Kidney (tissue), 14 donors: ENCODE measurements around the gene MOK. TPM values are rescaled to one million over a fixed set of nuclear protein-coding genes. Genes with fewer than 3 reads are reported as not detected.

Experiments
- DNase-seq, 5 donors: peaks; one replicate each; pipeline ENCODE4 v3.0.0-alpha.2; 2013 to 2020
- FAIRE-seq: peaks from 2 replicates; lab custom pipeline; 2012; peaks lifted over from hg19 to GRCh38; lab: Jason Lieb, UNC
- H3K27ac ChIP-seq, 2 donors: one replicate each; pipeline ENCODE4 v1.7.0; 2013; ENCODE audit warnings: low read depth in 2 of 2, low read length in 2 of 2, inconsistent platforms in 1 of 2
- H3K27me3 ChIP-seq: one replicate; pipeline ENCODE4 v1.7.1; 2013; ENCODE audit warnings: low read length, inconsistent platforms; ENCODE audit not compliant: control insufficient read depth, insufficient read depth
- H3K36me3 ChIP-seq, 3 donors: one replicate each; pipeline versions ENCODE4 v1.7.0 to v1.7.1; 2013; ENCODE audit warnings: low read length in 3 of 3, control low read depth in 1 of 3, inconsistent platforms in 1 of 3; ENCODE audit not compliant: insufficient read depth in 3 of 3, control insufficient read depth in 2 of 3
- H3K4me1 ChIP-seq, 3 donors: one replicate each; pipeline versions ENCODE4 v1.7.0 to v1.7.1; 2013; ENCODE audit warnings: low read length in 3 of 3, inconsistent platforms in 1 of 3, low read depth in 1 of 3; ENCODE audit not compliant: control insufficient read depth in 2 of 3, insufficient read depth in 2 of 3
- H3K4me3 ChIP-seq, 3 donors: one replicate each; pipeline versions ENCODE4 v1.7.0 to v1.8.1; 2013; ENCODE audit warnings: low read length in 3 of 3, control low read depth in 1 of 3, inconsistent platforms in 1 of 3
- H3K9ac ChIP-seq, 3 donors: one replicate each; pipeline versions ENCODE4 v1.7.0 to v1.7.1; 2013; ENCODE audit warnings: low read length in 3 of 3, control low read depth in 1 of 3, inconsistent platforms in 1 of 3
- H3K9me3 ChIP-seq, 3 donors: one replicate each; pipeline versions ENCODE4 v1.7.0 to v1.7.1; 2013; ENCODE audit warnings: low read length in 3 of 3, control low read depth in 1 of 3, inconsistent platforms in 1 of 3; ENCODE audit not compliant: control insufficient read depth in 2 of 3, insufficient read depth in 1 of 3
- intact Hi-C: fragments of 100-400 bp; cut with DNase I; formaldehyde crosslinking; loops from one replicate; pipeline ENCODE4 v1.11.1; 2022
- polyA plus RNA-seq: library from polyadenylated mRNA; stranded (reverse); fragments of 350-450 nt; fragmentation: Illumina TruSeq; extraction: RNeasy Lipid Tissue Mini Kit (QIAGEN cat#74804); gene quantifications from one replicate; pipeline ENCODE4 v1.2.3, GENCODE V29; 2014; ENCODE audit warnings: low read depth, low replicate concordance; ENCODE audit not compliant: insufficient read depth
- total RNA-seq: library from RNA; stranded (reverse); fragmentation: NEBNext Ultra II Directional; extraction: Animal tissue kit (Norgen Biotek cat#: 25700); gene quantifications from one replicate; pipeline ENCODE4 v1.2.1, GENCODE V29; 2021
- TF ChIP-seq, protein P1 (sequence below): IDR thresholded peaks from 3 replicates; pipeline ENCODE4 v1.5.1; 2012; ENCODE audit warnings: mild to moderate bottlenecking, moderate library complexity, borderline replicate concordance; ENCODE audit not compliant: insufficient read depth; ENCODE audit errors: extremely low read depth
- donor health status: control.
- donor health status: control.
- donor health status: control.
- donor health status: control.
- donor health status: control.
- donor health status: DM: yes; HTN: yes; CAD: no.
- donor health status: Normal renal cell carcinoma (clear cell type).

Gene MOK
- total and polyA plus RNA-seq, 2 donors from 2014 or later, result 20.4 to 32.7 TPM

DNA sequence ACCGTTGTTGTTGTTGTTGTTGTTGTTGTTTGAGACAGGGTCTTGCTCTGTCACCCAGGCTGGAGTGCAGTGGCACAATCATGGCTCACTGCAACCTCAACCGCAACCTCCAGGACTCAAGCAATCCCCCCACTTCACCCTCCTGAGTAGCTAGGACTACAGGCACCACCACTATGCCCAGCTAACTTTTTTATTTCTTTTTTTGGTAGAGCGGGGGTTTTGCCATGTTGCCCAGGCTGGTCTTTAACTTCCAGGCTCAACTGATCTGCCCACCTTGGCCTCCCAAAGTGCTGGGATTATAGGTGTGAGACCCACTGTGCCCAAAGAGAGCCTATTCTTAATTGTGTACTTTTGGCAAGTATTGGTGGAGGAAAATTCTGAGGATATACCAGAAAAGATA lies 25.7 kb downstream of the MOK start:
- no peak for FAIRE-seq
- intact Hi-C loops, result no loop called here
- Histone ChIP-seq H3K36me3 (peaks cover 3 to 7% (median 5%) of the 10 kb centered on the region in 3 donors), H3K27me3 (no peaks in the 10 kb centered on the region), H3K4me3 (no peak overlapping the region), H3K4me1 (no peaks in the 10 kb centered on the region), H3K9ac (no peak overlapping the region), H3K9me3 (no peaks in the 10 kb centered on the region), H3K27ac (no peak overlapping the region)
- DNase-seq, result no peak
- TF ChIP-seq, protein P1, sequence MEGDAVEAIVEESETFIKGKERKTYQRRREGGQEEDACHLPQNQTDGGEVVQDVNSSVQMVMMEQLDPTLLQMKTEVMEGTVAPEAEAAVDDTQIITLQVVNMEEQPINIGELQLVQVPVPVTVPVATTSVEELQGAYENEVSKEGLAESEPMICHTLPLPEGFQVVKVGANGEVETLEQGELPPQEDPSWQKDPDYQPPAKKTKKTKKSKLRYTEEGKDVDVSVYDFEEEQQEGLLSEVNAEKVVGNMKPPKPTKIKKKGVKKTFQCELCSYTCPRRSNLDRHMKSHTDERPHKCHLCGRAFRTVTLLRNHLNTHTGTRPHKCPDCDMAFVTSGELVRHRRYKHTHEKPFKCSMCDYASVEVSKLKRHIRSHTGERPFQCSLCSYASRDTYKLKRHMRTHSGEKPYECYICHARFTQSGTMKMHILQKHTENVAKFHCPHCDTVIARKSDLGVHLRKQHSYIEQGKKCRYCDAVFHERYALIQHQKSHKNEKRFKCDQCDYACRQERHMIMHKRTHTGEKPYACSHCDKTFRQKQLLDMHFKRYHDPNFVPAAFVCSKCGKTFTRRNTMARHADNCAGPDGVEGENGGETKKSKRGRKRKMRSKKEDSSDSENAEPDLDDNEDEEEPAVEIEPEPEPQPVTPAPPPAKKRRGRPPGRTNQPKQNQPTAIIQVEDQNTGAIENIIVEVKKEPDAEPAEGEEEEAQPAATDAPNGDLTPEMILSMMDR, result no peak

DNA sequence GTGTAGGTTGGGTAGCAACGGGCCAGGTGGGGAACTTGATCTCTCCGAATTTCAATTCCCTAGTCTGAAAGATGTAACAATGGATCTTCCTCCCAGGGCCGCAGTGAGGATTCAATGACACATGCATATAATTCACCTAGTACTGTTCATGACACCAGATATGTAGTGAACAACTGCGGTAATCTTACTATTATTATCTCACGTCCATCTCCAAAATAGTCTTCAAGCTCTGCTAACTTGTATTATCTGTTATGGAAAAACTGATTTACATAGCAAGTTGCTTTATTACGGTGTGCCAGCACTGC lies 26.4 kb downstream of the MOK start:
- no peak for DNase-seq
- FAIRE-seq, result no peak
- peaks cover 3 to 7% (median 5%) of the 10 kb centered on the region in 3 donors for H3K36me3 ChIP-seq
- H3K9ac ChIP-seq, result no peak overlapping the region
- H3K27ac ChIP-seq, result no peak overlapping the region
- no peaks in the 10 kb centered on the region for H3K4me1 ChIP-seq
- TF ChIP-seq, protein P1, result no peak
- no peaks in the 10 kb centered on the region for H3K9me3 ChIP-seq
- intact Hi-C loops, result no loop called here
- H3K4me3 ChIP-seq, result no peak overlapping the region
- H3K27me3 ChIP-seq, result no peaks in the 10 kb centered on the region

DNA sequence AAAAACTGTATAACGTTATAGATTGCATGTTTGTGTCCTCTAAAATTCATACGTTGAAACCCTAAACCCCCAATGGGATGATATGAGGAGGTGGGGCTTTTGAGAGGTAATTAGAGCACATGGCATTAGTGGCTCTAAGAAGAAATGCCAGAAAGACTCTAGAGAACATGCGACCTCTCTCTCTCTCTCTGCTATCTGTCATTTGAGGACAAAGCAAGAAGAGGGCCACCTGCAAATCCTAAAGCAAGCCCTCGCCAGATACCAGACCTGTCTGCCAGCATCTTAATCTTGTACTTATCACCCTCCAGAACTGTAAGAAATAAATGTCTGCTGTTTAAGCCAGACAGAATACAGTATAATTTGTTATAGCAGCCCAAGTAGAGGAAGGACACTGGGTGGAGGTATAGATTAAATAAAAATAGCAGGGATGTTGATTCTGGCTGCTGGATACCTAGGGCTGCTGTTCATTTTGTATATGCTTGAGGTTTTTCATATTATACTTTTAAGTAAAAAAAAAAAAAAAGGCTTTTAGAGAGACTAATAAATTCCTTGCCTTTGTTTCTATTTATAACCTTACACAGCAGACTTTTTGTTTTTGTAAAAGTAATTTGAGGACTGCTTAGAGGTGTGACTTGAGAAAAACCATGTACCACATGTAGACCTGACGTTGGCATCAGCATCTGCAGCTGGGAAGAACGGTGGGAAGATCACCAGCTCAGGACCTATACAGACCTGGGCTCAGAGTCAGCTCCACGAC lies 26.9 kb downstream of the MOK start:
- FAIRE-seq, result no peak

More for the DNA sequence above, 26.9 kb downstream of the MOK start:
- no peaks in the 10 kb centered on the region for H3K4me1 ChIP-seq
- no peaks in the 10 kb centered on the region for H3K27me3 ChIP-seq
- intact Hi-C loops, result no loop called here
- no peak for DNase-seq
- no peak overlapping the region for H3K27ac ChIP-seq
- H3K9ac ChIP-seq, result no peak overlapping the region
- TF ChIP-seq, protein P1, result no peak
- peaks cover 3 to 7% (median 5%) of the 10 kb centered on the region in 3 donors for H3K36me3 ChIP-seq
- no peak overlapping the region for H3K4me3 ChIP-seq
- H3K9me3 ChIP-seq, result no peaks in the 10 kb centered on the region
